HCT116 (cell line): ENCODE measurements around the gene IQCN. TPM values are rescaled to one million over a fixed set of nuclear protein-coding genes. Genes with fewer than 3 reads are reported as not detected.

Experiments used
- ATAC-seq: fragments of 200-7000 bp; cut with Tn5 transposase; 2 replicates; pipeline ENCODE4 v1.9.1; 2020; ENCODE audit warnings: mild to moderate bottlenecking, moderate library complexity
- BruUV-seq: library from RNA; stranded (reverse); fragments of 400-500 nt; replicated peaks from 2 replicates; lab custom pipeline; 2021; lab: Mats Ljungman, UMichigan
- CTCF ChIA-PET: fragments of 300-600 bp; sonication (Branson Sonifier 250); formaldehyde crosslinking; loops from one replicate; lab custom pipeline; 2021; ENCODE audit warnings: antibody characterized with exemption; lab: Charles Lee
- POLR2A ChIA-PET: fragments of 300-600, 350-600 bp; sonication (Branson Sonifier 250); formaldehyde crosslinking; loops from one replicate; lab custom pipeline; 2021; ENCODE audit warnings: antibody characterized with exemption; lab: Charles Lee
- RAD21 ChIA-PET, 2 experiments: fragments of 300-600 bp; sonication (Branson Sonifier 250); formaldehyde crosslinking; loops; one replicate each; lab custom pipeline; 2023; ENCODE audit warnings: low total read pairs in 2 of 2; ENCODE audit not compliant: uncharacterized antibody in 2 of 2, unreplicated experiment in 2 of 2, low non-redundant PET in 1 of 2; lab: Charles Lee
- DNase-seq: peaks from one replicate; pipeline ENCODE4 v3.0.0-alpha.2; 2010; ENCODE audit warnings: low read depth, low spot score
- H2AFZ ChIP-seq: fragments of 200-600 bp; shearing (Covaris generic), sonication (generic); 2 replicates; pipeline ENCODE4 v1.6.1; 2017; ENCODE audit warnings: low read depth, mixed run types, mixed read lengths, antibody characterized with exemption, low read length; ENCODE audit not compliant: poor library complexity, severe bottlenecking
- H3K27ac ChIP-seq: 2 replicates; pipeline ENCODE4 v1.5.1; 2012; ENCODE audit warnings: low read depth, low read length
- H3K27me3 ChIP-seq: fragments of 200-600 bp; sonication (generic); 2 replicates; pipeline ENCODE4 v1.6.1; 2016; ENCODE audit warnings: mixed run types, low read length, mixed read lengths; ENCODE audit not compliant: insufficient read depth
- H3K36me3 ChIP-seq, 2 experiments: fragments of 200-500 bp in 1 of 2; fragments of 200-600 bp in 1 of 2; sonication (Bioruptor generic) in 1 of 2; sonication (generic) in 1 of 2; 2 replicates each; pipeline versions ENCODE4 v1.5.1 to v1.6.1; 2014 to 2016; ENCODE audit warnings: low read length in 2 of 2, inconsistent platforms in 1 of 2, mixed read lengths in 1 of 2, mixed run types in 1 of 2; ENCODE audit not compliant: insufficient read depth in 2 of 2, control insufficient read depth in 1 of 2
- H3K4me1 ChIP-seq, 2 experiments: fragments of 200-600 bp in 1 of 2; sonication (generic) in 1 of 2; 2 replicates each; pipeline versions ENCODE4 v1.5.1 to v1.6.1; 2012 to 2017; ENCODE audit warnings: low read length in 2 of 2, inconsistent platforms in 1 of 2, mild to moderate bottlenecking in 1 of 2, mixed read lengths in 1 of 2, mixed run types in 1 of 2, moderate library complexity in 1 of 2; ENCODE audit not compliant: insufficient read depth in 2 of 2, control insufficient read depth in 1 of 2
- H3K4me2 ChIP-seq: fragments of 200-600 bp; sonication (generic); 2 replicates; pipeline ENCODE4 v1.6.1; 2017; ENCODE audit warnings: mixed run types, low read length, mixed read lengths
- H3K4me3 ChIP-seq, 2 experiments: fragments of 200-600 bp in 1 of 2; sonication (generic) in 1 of 2; replicated peaks in 1 of 2; 2 replicates each; pipeline ENCODE4 v1.5.1; 2011 to 2016; ENCODE audit warnings: low read length in 2 of 2, control low read depth in 1 of 2, low read depth in 1 of 2, mild to moderate bottlenecking in 1 of 2, mixed read lengths in 1 of 2, mixed run types in 1 of 2
- H3K79me2 ChIP-seq: fragments of 200-600 bp; sonication (generic); 2 replicates; pipeline ENCODE4 v1.6.1; 2017; ENCODE audit warnings: mild to moderate bottlenecking, mixed run types, low read length, moderate library complexity, mixed read lengths; ENCODE audit not compliant: insufficient read depth
- H3K9ac ChIP-seq: fragments of 200-600 bp; sonication (generic); 2 replicates; pipeline ENCODE4 v1.6.1; 2016; ENCODE audit warnings: low read length, mixed read lengths
- H3K9me2 ChIP-seq: fragments of 200-600 bp; sonication (generic), shearing (Covaris generic); 2 replicates; pipeline ENCODE4 v1.6.1; 2017; ENCODE audit warnings: mixed run types, mild to moderate bottlenecking, moderate library complexity; ENCODE audit not compliant: insufficient read depth
- H3K9me3 ChIP-seq, 2 experiments: fragments of 200-500 bp in 1 of 2; fragments of 200-600 bp in 1 of 2; sonication (Bioruptor generic) in 1 of 2; sonication (generic) in 1 of 2; 2 replicates each; pipeline ENCODE4 v1.6.1; 2014 to 2017; ENCODE audit warnings: low read length in 2 of 2, mixed read lengths in 2 of 2, inconsistent platforms in 1 of 2, low read depth in 1 of 2, mild to moderate bottlenecking in 1 of 2, mixed run types in 1 of 2, moderate library complexity in 1 of 2; ENCODE audit not compliant: control insufficient read depth in 1 of 2, insufficient read depth in 1 of 2
- H4K20me1 ChIP-seq: fragments of 200-600 bp; sonication (generic), shearing (Covaris generic); 2 replicates; pipeline ENCODE4 v1.6.1; 2017; ENCODE audit warnings: mixed run types, mild to moderate bottlenecking, moderate library complexity; ENCODE audit not compliant: insufficient read depth
- ATF3 ChIP-seq: IDR thresholded peaks from 2 replicates; pipeline ENCODE4 v1.6.1; 2012
- CBX3 ChIP-seq: IDR thresholded peaks from 2 replicates; pipeline ENCODE4 v1.6.1; 2012; ENCODE audit warnings: low read depth
- CEBPB ChIP-seq: IDR thresholded peaks from 2 replicates; pipeline ENCODE4 v1.6.1; 2012; ENCODE audit warnings: low read depth
- CTCF ChIP-seq, 3 experiments: fragments of 200-600 bp in 1 of 3; sonication (generic) in 1 of 3; IDR thresholded peaks in 2 of 3; conservative IDR thresholded peaks in 1 of 3; 2 replicates each; pipeline ENCODE4 v1.5.1; 2012 to 2017; ENCODE audit warnings: low read depth in 2 of 3, low read length in 2 of 3, antibody characterized with exemption in 1 of 3, borderline replicate concordance in 1 of 3, control low read depth in 1 of 3, mild to moderate bottlenecking in 1 of 3, mixed read lengths in 1 of 3, mixed run types in 1 of 3, moderate library complexity in 1 of 3; ENCODE audit not compliant: insufficient read depth in 1 of 3
- EZH2 ChIP-seq: fragments of 200-600 bp; sonication (generic); IDR thresholded peaks from 2 replicates; pipeline ENCODE4 v1.6.1; 2017; ENCODE audit warnings: antibody characterized with exemption, mixed run types
- POLR2A ChIP-seq: IDR thresholded peaks from 2 replicates; pipeline ENCODE4 v1.7.0; 2011; ENCODE audit warnings: borderline replicate concordance; ENCODE audit not compliant: insufficient read depth, insufficient read length; ENCODE audit errors: extremely low read depth
- POLR2AphosphoS5 ChIP-seq: IDR thresholded peaks from 2 replicates; pipeline ENCODE4 v1.6.1; 2011; ENCODE audit warnings: mild to moderate bottlenecking, low read depth, low read length, moderate library complexity
- RAD21 ChIP-seq: IDR thresholded peaks from 2 replicates; pipeline ENCODE4 v1.6.1; 2012; ENCODE audit warnings: low read depth, mild to moderate bottlenecking
- SIN3A ChIP-seq: IDR thresholded peaks from 2 replicates; pipeline ENCODE4 v1.6.1; 2012; ENCODE audit warnings: low read depth
- SP1 ChIP-seq: IDR thresholded peaks from 2 replicates; pipeline ENCODE4 v1.6.1; 2012; ENCODE audit warnings: low read depth
- TCF7L2 ChIP-seq: IDR thresholded peaks from 2 replicates; pipeline ENCODE4 v1.7.0; 2011; ENCODE audit warnings: borderline replicate concordance, inconsistent platforms; ENCODE audit not compliant: insufficient read depth, insufficient read length; ENCODE audit errors: extremely low read depth
- YY1 ChIP-seq: IDR thresholded peaks from 2 replicates; pipeline ENCODE4 v1.6.1; 2011; ENCODE audit warnings: low read length, low read depth, moderate library complexity, mild to moderate bottlenecking; ENCODE audit not compliant: insufficient replicate concordance; ENCODE audit errors: extremely low read depth
- ZBTB33 ChIP-seq: IDR thresholded peaks from 2 replicates; pipeline ENCODE4 v1.6.1; 2011; ENCODE audit warnings: mild to moderate bottlenecking, low read length, moderate library complexity; ENCODE audit not compliant: insufficient replicate concordance; ENCODE audit errors: extremely low read depth
- ZFX ChIP-seq: fragments of 450-650 bp; IDR thresholded peaks from 2 replicates; pipeline ENCODE4 v1.6.1; 2017
- intact Hi-C: fragments of 100-400 bp; cut with micrococcal nuclease; formaldehyde crosslinking; loops from 2 replicates; pipeline ENCODE4 v1.10.0; 2022
- total RNA-seq: library from RNA; stranded (reverse); gene quantifications from one replicate; pipeline ENCODE4 v1.2.1, GENCODE V29; 2021; ENCODE audit not compliant: unreplicated experiment

The IQCN gene
- total RNA-seq, 1 experiment from 2014 or later, result 4.8 TPM

DNA sequence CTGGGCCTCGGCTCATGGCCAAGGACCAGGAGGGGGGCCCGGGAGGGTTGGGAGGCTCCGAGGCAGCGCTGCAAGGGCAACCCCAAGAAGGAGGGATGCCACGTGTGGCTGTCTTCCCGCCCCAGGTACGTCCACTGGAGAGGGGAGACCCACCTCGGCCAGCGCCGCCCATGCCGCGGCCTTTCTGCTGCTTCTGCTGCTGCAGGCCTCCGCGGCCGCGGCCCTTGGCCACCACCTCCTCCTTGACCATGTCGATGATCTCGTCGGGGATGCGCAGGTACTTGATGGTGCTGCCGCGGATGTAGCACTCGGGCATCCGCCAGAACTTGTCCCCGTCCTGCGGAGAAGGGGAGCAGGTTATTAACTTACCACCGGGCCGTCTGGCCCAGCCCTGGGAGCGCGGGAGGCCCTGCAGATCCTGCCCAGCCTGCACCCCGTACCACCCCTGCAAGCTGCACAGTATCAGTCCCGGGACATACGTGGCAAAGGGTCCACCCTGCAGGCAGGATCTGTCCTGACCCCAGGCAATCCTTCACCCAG lies 35.3 kb upstream of the IQCN start:
- no peak overlapping the region for H3K4me2 ChIP-seq
- no peaks in the 10 kb centered on the region for H3K9me2 ChIP-seq
- no peak overlapping the region for H3K9ac ChIP-seq
- intact Hi-C loops, result no loop called here
- peaks cover 12 to 17% of the 10 kb centered on the region in 2 experiments for H3K4me1 ChIP-seq
- no peak for TF ChIP-seq CBX3
- TF ChIP-seq SP1, result no peak
- TF ChIP-seq ZBTB33, result no peak
- no peak for TF ChIP-seq ZFX
- TF ChIP-seq ATF3, result no peak
- TF ChIP-seq TCF7L2, result no peak
- TF ChIP-seq EZH2, result no peak
- TF ChIP-seq YY1, result no peak
- TF ChIP-seq POLR2AphosphoS5, result no peak
- TF ChIP-seq CEBPB, result no peak
- no peak for TF ChIP-seq RAD21
- no peak for TF ChIP-seq SIN3A
- no peak for TF ChIP-seq POLR2A
- no peak for TF ChIP-seq CTCF (IDR thresholded peaks at IDR 0.05 in 2 of 3, conservative IDR thresholded peaks at IDR 0.05 in 1 of 3; ENCODE audit: borderline replicate concordance in 1 of 3, insufficient read depth in 1 of 3, low read depth in 2 of 3, low read length in 2 of 3)
- TF ChIP-seq, all 23 proteins: peak for 0
- RAD21 ChIA-PET, result no interaction called here
- no peak for DNase-seq
- no TSS peak for BruUV-seq
- H3K27me3 ChIP-seq, result no peaks in the 10 kb centered on the region
- no peak overlapping the region for H3K27ac ChIP-seq
- ATAC-seq, result no peak
- no peaks in the 10 kb centered on the region for H4K20me1 ChIP-seq
- H3K79me2 ChIP-seq, result peaks cover 26% of the 10 kb centered on the region; the same call in 1 of the 2 replicates
- H3K9me3 ChIP-seq, result no peaks in the 10 kb centered on the region
- no peak overlapping the region for H2AFZ ChIP-seq
- H3K4me3 ChIP-seq, result no peak overlapping the region
- H3K36me3 ChIP-seq, result peaks cover 19 to 57% of the 10 kb centered on the region in 2 experiments; a peak in 3 of 4 replicates
- CTCF ChIA-PET, result interaction anchor here (0.6 kb wide), 1 partner anchor 115 kb away, joined by 3 read pairs; no protein-coding TSS in a partner anchor
- POLR2A ChIA-PET, result no interaction called here
